Esophagus muscularis mucosa (tissue), 4 donors: Measurements from ENCODE around the gene FAM118A. TPM values are rescaled to one million over a fixed set of nuclear protein-coding genes. Genes with fewer than 3 reads are reported as not detected.

ENCODE experiments used
- DNase-seq: peaks from one replicate; pipeline ENCODE4 v3.0.0-alpha.2; 2017; ENCODE audit errors: extremely low spot score
- H3K27ac ChIP-seq, 4 donors: fragments of 200-600 bp; sonication (generic); replicated peaks in 1 of 4; 1 replicate in 3 of 4; 2 replicates in 1 of 4; pipeline ENCODE4 v1.5.1; 2016 to 2019; ENCODE audit warnings: mild to moderate bottlenecking in 1 of 4
- H3K27me3 ChIP-seq, 4 donors: fragments of 200-600 bp; sonication (generic); one replicate each; pipeline versions ENCODE4 v1.5.1 to v1.6.0; 2016 to 2019
- H3K36me3 ChIP-seq, 4 donors: fragments of 200-600 bp; sonication (generic); one replicate each; pipeline ENCODE4 v1.5.1; 2016 to 2019
- H3K4me1 ChIP-seq, 4 donors: fragments of 200-600 bp; sonication (generic); one replicate each; pipeline ENCODE4 v1.5.1; 2016 to 2019
- H3K4me3 ChIP-seq, 4 donors: fragments of 200-600 bp; sonication (generic); 1 replicate in 2 of 4; 2 replicates in 2 of 4; pipeline ENCODE4 v1.5.1; 2016 to 2019; ENCODE audit warnings: mild to moderate bottlenecking in 4 of 4, moderate library complexity in 1 of 4
- H3K9me3 ChIP-seq, 4 donors: fragments of 200-600 bp; sonication (generic); 1 replicate in 3 of 4; 2 replicates in 1 of 4; pipeline ENCODE4 v1.5.1; 2016 to 2019
- CTCF ChIP-seq, 3 experiments: fragments of 200-600 bp in 2 of 3; fragments of 450-650 bp in 1 of 3; sonication (generic) in 2 of 3; IDR thresholded peaks; one replicate each; pipeline ENCODE4 v1.5.1; 2017 to 2019; ENCODE audit warnings: antibody characterized with exemption in 3 of 3, mild to moderate bottlenecking in 2 of 3, moderate library complexity in 1 of 3
- EP300 ChIP-seq: sonication (generic); formaldehyde crosslinking; IDR thresholded peaks from one replicate; pipeline ENCODE4 v1.6.1; 2017; ENCODE audit warnings: antibody characterized with exemption
- POLR2A ChIP-seq: fragments of 450-650 bp; IDR thresholded peaks from one replicate; pipeline ENCODE4 v1.6.1; 2017; ENCODE audit warnings: antibody characterized with exemption, moderate library complexity, mild to moderate bottlenecking, low read depth
- POLR2AphosphoS5 ChIP-seq, 2 donors: sonication (generic); formaldehyde crosslinking; IDR thresholded peaks; one replicate each; pipeline ENCODE4 v1.6.1; 2017; ENCODE audit warnings: antibody characterized with exemption in 2 of 2
- WGBS: methylation state at CpG from one replicate; pipeline ENCODE4 v1.1.5; 2018; 5-methylcytosine and 5-hydroxymethylcytosine counted together
- intact Hi-C: fragments of 100-400 bp; cut with DNase I; formaldehyde crosslinking; loops from one replicate; pipeline ENCODE4 v1.15.1; 2023
- total RNA-seq, 4 donors: library from RNA; depleted of rRNA; stranded (reverse); fragments of >200 nt; gene quantifications; one replicate each; pipeline versions ENCODE4 v1.1.0 to v1.2.1, GENCODE V29; 2016

The FAM118A gene
- total RNA-seq, 4 donors from 2014 or later, result 24.4 to 45.8 (median 32.1) TPM

- no peaks in the 10 kb centered on the region for H3K9me3 ChIP-seq
- WGBS, result 64% methylated on average over 7 of the region's 14 CpGs
- H3K36me3 ChIP-seq, result no peaks in the 10 kb centered on the region
- H3K4me1 ChIP-seq, result peaks cover 15 to 24% (median 21%) of the 10 kb centered on the region in 4 donors
- no peak overlapping the region for H3K4me3 ChIP-seq
- H3K27me3 ChIP-seq, result no peaks in the 10 kb centered on the region
- H3K27ac ChIP-seq, result peak overlapping the region in 3 of 4 donors; percentile 32 to 66 (median 55)
- DNase-seq, result no peak
- intact Hi-C loops, result loop anchor here (5.0 kb wide), 1 partner anchor 161 kb away; no protein-coding TSS in a partner anchor
- TF ChIP-seq EP300, result no peak
- no peak for TF ChIP-seq POLR2AphosphoS5 (IDR thresholded peaks at IDR 0.05)
- no peak for TF ChIP-seq POLR2A
- TF ChIP-seq CTCF (IDR thresholded peaks at IDR 0.05), result no peak
These were observed 46.7 kb upstream of the FAM118A start for GRCh38 chr22:45262931-45263462.

- 49% methylated on average over 12 of the region's 17 CpGs for WGBS
- Histone ChIP-seq H3K4me1 (peaks cover 16 to 30% (median 27%) of the 10 kb centered on the region in 4 donors), H3K27me3 (no peaks in the 10 kb centered on the region), H3K4me3 (no peak overlapping the region), H3K36me3 (no peaks in the 10 kb centered on the region), H3K9me3 (no peaks in the 10 kb centered on the region), H3K27ac (peak overlapping the region in 3 of 4 donors; percentile 32 to 66 (median 55))
- no peak for DNase-seq
- intact Hi-C loops, result loop anchor here (5.0 kb wide), 1 partner anchor 161 kb away; no protein-coding TSS in a partner anchor
- peak; percentile 38 to 74 for TF ChIP-seq POLR2AphosphoS5 (IDR thresholded peaks at IDR 0.05)
- TF ChIP-seq POLR2A, result no peak
- TF ChIP-seq EP300, result no peak
- peak; percentile 67 to 77 (median 68) for TF ChIP-seq CTCF (IDR thresholded peaks at IDR 0.05)
These were observed 46.1 kb upstream of the FAM118A start for GRCh38 chr22:45263463-45264269.

DNA sequence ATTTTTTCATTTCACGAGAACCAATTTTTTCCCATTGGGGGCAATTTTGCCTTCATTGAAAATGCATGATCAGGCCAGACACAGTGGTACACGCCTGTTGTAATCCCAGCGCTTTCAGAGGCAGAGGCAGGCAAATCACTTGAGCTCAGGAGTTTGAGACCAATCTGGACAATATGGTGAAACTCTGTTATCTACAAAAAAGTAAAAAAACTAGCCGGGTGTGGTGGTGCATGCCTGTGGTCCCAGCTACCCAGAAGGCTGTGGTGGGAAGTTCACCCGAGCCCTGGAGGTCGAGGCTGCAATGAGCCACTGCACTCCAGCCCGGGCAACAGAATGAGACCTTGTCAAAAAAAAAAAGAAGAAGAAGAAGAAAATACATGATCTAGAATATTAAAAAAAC, 44.2 kb upstream of the FAM118A start:
- WGBS, result 63% methylated on average over 7 of the region's 7 CpGs
- intact Hi-C loops, result loop anchor here (5.0 kb wide), 1 partner anchor 287 kb away; no protein-coding TSS in a partner anchor
- no peak overlapping the region for H3K4me3 ChIP-seq

More for the DNA sequence above, 44.2 kb upstream of the FAM118A start:
- DNase-seq, result no peak
- H3K27ac ChIP-seq, result no peak overlapping the region
- H3K27me3 ChIP-seq, result no peaks in the 10 kb centered on the region
- H3K36me3 ChIP-seq, result no peaks in the 10 kb centered on the region
- H3K9me3 ChIP-seq, result no peaks in the 10 kb centered on the region
- H3K4me1 ChIP-seq, result peaks cover 28 to 47% (median 39%) of the 10 kb centered on the region in 4 donors
- TF ChIP-seq POLR2AphosphoS5 (IDR thresholded peaks at IDR 0.05), result no peak
- TF ChIP-seq CTCF (IDR thresholded peaks at IDR 0.05), result no peak
- no peak for TF ChIP-seq EP300
- TF ChIP-seq POLR2A, result no peak
